NCI-H524 treated with DMSO at 0.1 percent for 48 hours (cell line): ENCODE data around the gene SF3B3.
"Not testable (repeated sequence)": the region's sequence is repeated elsewhere in the genome, so short reads cannot be mapped to it uniquely, and the experiment has no call there.

ENCODE experiments used
- DNase-seq: peaks from one replicate; lab custom pipeline; 2025; lab: John Stamatoyannopoulos, UW

Gene SF3B3

DNA sequence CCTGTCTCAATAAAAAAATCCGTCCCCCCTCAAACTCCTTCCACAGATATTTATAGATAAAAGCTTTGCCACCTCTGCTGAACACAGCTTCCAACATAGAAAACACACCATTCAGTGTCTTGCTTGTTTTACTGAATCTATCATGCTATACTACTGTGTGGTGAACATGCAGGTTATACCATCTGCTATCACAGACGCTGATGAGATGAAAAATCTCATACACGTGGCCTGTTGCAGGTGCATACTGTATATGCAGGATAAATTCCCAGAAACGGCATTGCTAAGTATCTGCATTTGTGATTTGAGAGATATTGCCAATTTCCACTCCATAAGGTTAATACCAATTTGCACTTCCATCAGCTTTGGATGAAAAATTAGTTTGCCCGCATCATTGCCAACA lies 92.3 kb downstream of the SF3B3 start:
- DNase-seq: no peak

DNA sequence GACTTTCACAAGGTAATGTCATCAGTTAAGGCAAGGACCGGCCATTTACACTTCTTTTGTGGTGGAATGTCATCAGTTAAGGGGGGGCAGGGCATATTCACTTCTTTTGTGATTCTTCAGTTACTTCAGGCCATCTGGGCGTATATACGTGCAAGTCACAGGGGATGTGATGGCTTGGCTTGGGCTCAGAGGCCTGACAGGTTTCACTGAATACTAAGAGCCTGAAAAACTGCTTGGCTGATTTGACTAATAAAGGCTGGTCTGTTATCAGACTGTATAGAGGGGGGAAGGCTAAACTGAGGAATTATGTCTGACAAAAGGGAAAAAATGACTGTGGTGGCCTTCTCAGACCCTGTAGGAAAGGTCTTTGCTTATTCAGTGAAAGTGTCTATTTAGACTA lies 98.2 kb downstream of the SF3B3 start:
- DNase-seq: not testable (repeated sequence)
